Cardiac muscle cell (in vitro differentiated cells and primary cell): Measurements from ENCODE around the gene EP400. TPM values are rescaled to one million over a fixed set of nuclear protein-coding genes. Genes with fewer than 3 reads are reported as not detected.

ENCODE experiments used
- DNase-seq, 2 donors: peaks; one replicate each; pipeline versions ENCODE4 v3.0.0 to v3.0.0-alpha.2; 2010 to 2017; ENCODE audit warnings: low read depth in 1 of 2, low spot score in 1 of 2
- H3K27ac ChIP-seq: fragments of 200-600 bp; sonication (generic); 2 replicates; pipeline ENCODE4 v1.5.1; 2016
- H3K27me3 ChIP-seq: fragments of 200-600 bp; sonication (generic); 2 replicates; pipeline ENCODE4 v1.6.0; 2016; ENCODE audit warnings: control low read depth
- H3K36me3 ChIP-seq: fragments of 200-600 bp; sonication (generic); 2 replicates; pipeline ENCODE4 v1.5.1; 2016; ENCODE audit warnings: control low read depth
- H3K4me1 ChIP-seq: fragments of 200-600 bp; sonication (generic); 2 replicates; pipeline ENCODE4 v1.8.1; 2017; ENCODE audit warnings: low read depth, mild to moderate bottlenecking, mixed run types
- H3K4me3 ChIP-seq: fragments of 200-600 bp; sonication (generic); 2 replicates; pipeline ENCODE4 v1.5.1; 2016; ENCODE audit warnings: mild to moderate bottlenecking
- H3K9me3 ChIP-seq: fragments of 200-600 bp; sonication (generic); 2 replicates; pipeline ENCODE4 v1.5.1; 2017; ENCODE audit warnings: low read depth, mild to moderate bottlenecking, control low read depth
- CTCF ChIP-seq: IDR thresholded peaks from 2 replicates; pipeline ENCODE4 v1.5.1; 2012; ENCODE audit warnings: low read depth, mild to moderate bottlenecking, low read length
- polyA plus RNA-seq: library from polyadenylated mRNA; unstranded; fragments of >200 nt; fragmentation: Nextera tagmentation; extraction: Ambion mirVana; gene quantifications from 2 replicates; pipeline ENCODE4 v1.2.1, GENCODE V29; 2016
- total RNA-seq: library from RNA; depleted of rRNA; stranded (reverse); fragments of >200 nt; gene quantifications from 2 replicates; pipeline ENCODE4 v1.2.3, GENCODE V29; 2016

Gene EP400
- total and polyA plus RNA-seq, 2 experiments from 2014 or later: 14.6 to 28.4 TPM

GRCh38 chr12:131903270-131904255 is 46.2 kb upstream of the EP400 start:
- no peak overlapping the region for H3K4me3 ChIP-seq
- no peaks in the 10 kb centered on the region for H3K9me3 ChIP-seq
- DNase-seq: no peak
- TF ChIP-seq CTCF: no peak
- no peak overlapping the region for H3K27ac ChIP-seq
- H3K4me1 ChIP-seq: no peaks in the 10 kb centered on the region
- H3K36me3 ChIP-seq: no peaks in the 10 kb centered on the region
- H3K27me3 ChIP-seq: no peaks in the 10 kb centered on the region

- Histone ChIP-seq H3K36me3 (no peaks in the 10 kb centered on the region), H3K4me3 (no peak overlapping the region), H3K4me1 (no peaks in the 10 kb centered on the region), H3K27ac (no peak overlapping the region), H3K9me3 (no peaks in the 10 kb centered on the region), H3K27me3 (no peaks in the 10 kb centered on the region)
- no peak for DNase-seq
- no peak for TF ChIP-seq CTCF
Measured at GRCh38 chr12:131904346-131904745, 45.4 kb upstream of the EP400 start.

- no peaks in the 10 kb centered on the region for H3K27me3 ChIP-seq
- H3K4me1 ChIP-seq: no peaks in the 10 kb centered on the region
- TF ChIP-seq CTCF: no peak
- no peaks in the 10 kb centered on the region for H3K9me3 ChIP-seq
- DNase-seq: no peak
- no peaks in the 10 kb centered on the region for H3K36me3 ChIP-seq
- no peak overlapping the region for H3K4me3 ChIP-seq
- H3K27ac ChIP-seq: no peak overlapping the region
Measured at GRCh38 chr12:131905081-131905629, 44.6 kb upstream of the EP400 start.

DNA sequence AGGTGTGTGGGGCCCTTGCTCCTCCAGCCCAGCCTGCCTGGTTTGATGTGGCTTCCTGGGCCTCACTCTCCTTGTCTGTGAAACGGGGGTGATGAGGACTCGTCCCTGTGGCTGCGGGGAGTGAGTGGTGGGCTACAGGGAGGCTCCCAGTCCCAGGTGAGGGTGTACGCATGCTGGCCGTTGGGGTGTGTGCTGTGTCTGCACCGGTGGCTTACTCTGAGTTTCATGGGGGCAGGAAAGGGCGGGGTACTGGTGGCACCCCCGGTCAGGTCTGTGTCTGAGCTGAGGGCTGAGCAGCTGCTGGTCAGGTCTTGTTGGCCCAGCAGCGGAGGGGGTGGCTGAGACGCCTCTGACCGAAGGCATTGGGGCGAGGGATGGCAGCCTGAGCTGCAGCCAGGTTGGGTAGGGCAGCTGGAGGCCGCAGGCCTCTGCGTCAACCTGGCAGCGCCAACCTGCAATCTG is 44.1 kb upstream of the EP400 start:
- Histone ChIP-seq H3K4me3 (no peak overlapping the region), H3K9me3 (no peaks in the 10 kb centered on the region), H3K27me3 (no peaks in the 10 kb centered on the region), H3K36me3 (peaks cover 1% of the 10 kb centered on the region), H3K4me1 (no peaks in the 10 kb centered on the region), H3K27ac (no peak overlapping the region)
- TF ChIP-seq CTCF: no peak
- DNase-seq: no peak

DNA sequence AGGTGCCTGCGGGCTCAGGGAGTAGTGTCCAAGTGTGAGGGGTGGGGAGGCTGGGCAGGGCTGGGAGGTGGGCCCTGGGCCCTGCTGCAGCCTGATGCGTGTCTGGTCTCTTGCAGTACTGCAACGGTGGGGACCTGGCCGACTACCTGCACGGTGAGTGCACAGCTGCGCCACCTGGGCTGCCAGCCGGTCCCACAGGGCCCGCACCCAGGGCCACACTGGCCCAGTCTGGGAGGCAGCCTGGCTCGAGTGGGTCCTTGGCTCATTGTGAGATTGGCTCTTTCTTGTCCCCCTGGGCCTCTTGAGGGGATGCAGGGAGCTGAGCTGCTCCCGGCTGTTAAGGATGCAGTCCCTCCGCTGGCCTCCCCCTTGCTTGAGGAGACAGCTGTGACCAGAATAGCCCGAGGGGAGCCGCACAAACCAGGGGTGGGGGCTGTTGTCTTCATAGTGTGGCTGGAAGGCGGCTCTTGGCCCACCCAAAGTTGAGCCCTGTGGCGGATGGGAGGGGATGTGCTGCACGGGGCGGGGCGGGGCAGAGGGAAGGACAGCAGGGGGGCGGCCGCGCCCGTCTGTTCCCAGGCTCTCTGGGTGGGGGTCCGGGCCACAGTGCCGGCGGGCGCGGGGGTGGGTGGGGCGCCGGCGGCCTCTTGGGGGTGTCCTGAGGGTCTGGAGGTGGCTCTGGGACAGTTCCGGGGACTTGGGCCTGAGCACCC is 42.2 kb upstream of the EP400 start:
- H3K27me3 ChIP-seq: no peaks in the 10 kb centered on the region
- no peak for TF ChIP-seq CTCF
- H3K9me3 ChIP-seq: no peaks in the 10 kb centered on the region
- no peak overlapping the region for H3K27ac ChIP-seq
- peaks cover 6% of the 10 kb centered on the region for H3K36me3 ChIP-seq
- H3K4me3 ChIP-seq: no peak overlapping the region
- no peak for DNase-seq
- H3K4me1 ChIP-seq: no peaks in the 10 kb centered on the region
